ENCODE measurements around the gene MAGEB18.

The MAGEB18 gene

GRCh38 chrX:26138274-26138673, at the start of gene MAGEB18:
TSS of gene MAGEB18 (plus strand) at chrX:26138343. CDS start at chrX:26138986, 643 bp downstream.
- Histone ChIP-seq H3K27ac (no peak within 1 kb of the TSS), H3K4me3 (no peak within 1 kb of the TSS)

GRCh38 chrX:26100421-26100920, 37.7 kb upstream of the MAGEB18 start:
- no peak overlapping the region for H3K4me3 ChIP-seq
- no peak overlapping the region for H3K27ac ChIP-seq

- no peak overlapping the region for H3K27ac ChIP-seq
Observed at GRCh38 chrX:26109142-26109541, 29.0 kb upstream of the MAGEB18 start.

GRCh38 chrX:26146024-26146423, 7.9 kb downstream of the MAGEB18 start:
- no peak overlapping the region for H3K27ac ChIP-seq
- H3K4me3 ChIP-seq = no peak overlapping the region

More at GRCh38 chrX:26109142-26109541, 29.0 kb upstream of the MAGEB18 start:
- H3K4me3 ChIP-seq = no peak overlapping the region

GRCh38 chrX:26160301-26160700, 22.2 kb downstream of the MAGEB18 start, which contains the start of gene MAGEB6B:
TSS of gene MAGEB6B (plus strand) at chrX:26160601. CDS start at chrX:26160601, 0 bp downstream.
- H3K4me3 ChIP-seq = no peak within 1 kb of the TSS
- H3K27ac ChIP-seq = no peak within 1 kb of the TSS

Measured in skin epidermis (tissue), 12 donors.